ENCODE results near the gene LGR5. TPM values are rescaled to one million over a fixed set of nuclear protein-coding genes. Genes with fewer than 3 reads are reported as not detected.

The LGR5 gene, protein sequence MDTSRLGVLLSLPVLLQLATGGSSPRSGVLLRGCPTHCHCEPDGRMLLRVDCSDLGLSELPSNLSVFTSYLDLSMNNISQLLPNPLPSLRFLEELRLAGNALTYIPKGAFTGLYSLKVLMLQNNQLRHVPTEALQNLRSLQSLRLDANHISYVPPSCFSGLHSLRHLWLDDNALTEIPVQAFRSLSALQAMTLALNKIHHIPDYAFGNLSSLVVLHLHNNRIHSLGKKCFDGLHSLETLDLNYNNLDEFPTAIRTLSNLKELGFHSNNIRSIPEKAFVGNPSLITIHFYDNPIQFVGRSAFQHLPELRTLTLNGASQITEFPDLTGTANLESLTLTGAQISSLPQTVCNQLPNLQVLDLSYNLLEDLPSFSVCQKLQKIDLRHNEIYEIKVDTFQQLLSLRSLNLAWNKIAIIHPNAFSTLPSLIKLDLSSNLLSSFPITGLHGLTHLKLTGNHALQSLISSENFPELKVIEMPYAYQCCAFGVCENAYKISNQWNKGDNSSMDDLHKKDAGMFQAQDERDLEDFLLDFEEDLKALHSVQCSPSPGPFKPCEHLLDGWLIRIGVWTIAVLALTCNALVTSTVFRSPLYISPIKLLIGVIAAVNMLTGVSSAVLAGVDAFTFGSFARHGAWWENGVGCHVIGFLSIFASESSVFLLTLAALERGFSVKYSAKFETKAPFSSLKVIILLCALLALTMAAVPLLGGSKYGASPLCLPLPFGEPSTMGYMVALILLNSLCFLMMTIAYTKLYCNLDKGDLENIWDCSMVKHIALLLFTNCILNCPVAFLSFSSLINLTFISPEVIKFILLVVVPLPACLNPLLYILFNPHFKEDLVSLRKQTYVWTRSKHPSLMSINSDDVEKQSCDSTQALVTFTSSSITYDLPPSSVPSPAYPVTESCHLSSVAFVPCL
- not detected for total RNA-seq
- long read RNA-seq, result 0 reads

DNA sequence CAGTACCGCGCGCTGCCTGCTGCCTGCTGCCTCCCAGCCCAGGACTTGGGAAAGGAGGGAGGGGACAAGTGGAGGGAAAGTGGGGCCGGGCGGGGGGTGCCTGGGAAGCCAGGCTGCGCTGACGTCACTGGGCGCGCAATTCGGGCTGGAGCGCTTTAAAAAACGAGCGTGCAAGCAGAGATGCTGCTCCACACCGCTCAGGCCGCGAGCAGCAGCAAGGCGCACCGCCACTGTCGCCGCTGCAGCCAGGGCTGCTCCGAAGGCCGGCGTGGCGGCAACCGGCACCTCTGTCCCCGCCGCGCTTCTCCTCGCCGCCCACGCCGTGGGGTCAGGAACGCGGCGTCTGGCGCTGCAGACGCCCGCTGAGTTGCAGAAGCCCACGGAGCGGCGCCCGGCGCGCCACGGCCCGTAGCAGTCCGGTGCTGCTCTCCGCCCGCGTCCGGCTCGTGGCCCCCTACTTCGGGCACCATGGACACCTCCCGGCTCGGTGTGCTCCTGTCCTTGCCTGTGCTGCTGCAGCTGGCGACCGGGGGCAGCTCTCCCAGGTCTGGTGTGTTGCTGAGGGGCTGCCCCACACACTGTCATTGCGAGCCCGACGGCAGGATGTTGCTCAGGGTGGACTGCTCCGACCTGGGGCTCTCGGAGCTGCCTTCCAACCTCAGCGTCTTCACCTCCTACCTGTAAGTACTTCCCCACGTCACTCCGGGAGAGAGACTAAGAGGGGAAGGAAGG lies at the start of gene LGR5:
Gene LGR5 (plus strand): TSS at position 186 of the 732 bp plus-strand sequence. CDS start 283 bp downstream, at position 469.
- intact Hi-C loops (cut with micrococcal nuclease), result no loop called here
- ATAC-seq (peak; percentile 62), DNase-seq (peak; percentile 45)

DNA sequence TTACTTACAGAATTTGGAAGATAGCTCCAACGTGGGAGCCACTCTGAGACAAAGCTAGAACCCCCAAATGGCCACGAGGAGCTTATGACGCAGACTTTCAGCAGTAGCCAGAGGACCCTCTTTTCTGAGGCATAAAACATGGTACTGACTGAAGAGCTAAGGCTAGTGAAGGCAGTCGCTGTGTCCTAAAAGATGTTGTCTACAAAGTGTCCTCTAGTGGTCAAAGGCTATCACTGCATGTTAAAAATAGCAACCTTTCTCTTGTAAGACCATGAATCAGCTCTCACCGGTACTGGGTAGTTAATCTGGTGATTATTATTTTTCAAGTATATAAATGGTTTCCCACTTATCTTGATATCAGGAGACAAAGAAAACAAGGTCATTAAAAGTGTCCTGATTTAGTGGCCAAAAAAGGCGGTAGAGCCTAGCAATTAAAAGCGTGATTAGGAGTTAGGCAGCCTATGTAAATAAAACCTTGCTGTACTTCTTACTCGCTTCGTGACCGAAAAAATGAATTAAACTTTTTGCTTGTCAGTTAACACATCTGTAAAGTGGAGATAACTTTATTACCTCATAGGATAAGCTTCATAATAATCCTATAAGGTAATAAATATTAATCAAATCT lies 47.0 kb upstream of the LGR5 start:
- ATAC-seq, result peak; percentile 48
- intact Hi-C loops (cut with micrococcal nuclease), result no loop called here
- no peak for DNase-seq

DNA sequence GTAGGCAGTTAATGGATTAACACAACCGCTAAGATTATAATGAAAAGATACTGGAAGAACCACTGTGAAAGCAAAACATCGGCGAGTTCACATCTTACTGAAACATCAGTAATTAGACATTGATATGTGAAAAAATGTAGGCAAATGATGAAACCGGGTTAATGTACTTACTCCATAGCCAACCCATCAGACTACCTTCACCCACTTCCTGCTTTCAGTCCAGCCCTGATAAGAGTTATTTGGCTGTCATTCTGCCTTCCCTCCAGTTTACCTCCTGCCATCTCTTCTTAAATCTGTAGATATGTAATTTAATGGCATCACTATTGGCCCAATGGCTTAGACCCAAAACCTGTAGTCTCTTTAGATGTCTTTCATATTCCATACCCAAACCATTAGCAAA lies 46.0 kb upstream of the LGR5 start:
- intact Hi-C loops (cut with micrococcal nuclease), result no loop called here
- DNase-seq (no peak), ATAC-seq (no peak)

DNA sequence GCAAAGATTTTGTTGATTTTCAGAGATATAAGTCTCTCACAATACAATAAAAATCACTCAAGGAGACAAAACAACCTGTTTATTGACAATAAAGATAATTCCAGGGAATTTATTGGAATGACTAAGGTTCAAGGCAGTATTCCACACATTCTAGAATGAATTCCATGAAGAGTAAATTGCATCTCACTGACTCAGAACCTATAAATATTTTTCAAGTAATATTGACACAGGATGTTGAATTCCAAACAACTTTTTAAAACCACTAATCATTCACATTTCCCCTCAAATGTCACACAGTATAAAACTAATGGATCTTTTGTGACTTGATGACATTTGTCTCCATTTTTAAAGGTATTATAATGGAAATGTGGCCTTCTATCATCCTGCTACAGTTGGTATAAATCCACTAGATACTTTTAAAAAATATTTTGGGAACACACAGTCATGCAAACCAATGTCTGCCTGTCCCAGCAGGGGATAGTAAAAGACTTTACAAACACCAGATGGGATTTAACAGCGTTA lies 42.1 kb upstream of the LGR5 start:
- ATAC-seq (no peak), DNase-seq (no peak)
- intact Hi-C loops (cut with micrococcal nuclease), result no loop called here

DNA sequence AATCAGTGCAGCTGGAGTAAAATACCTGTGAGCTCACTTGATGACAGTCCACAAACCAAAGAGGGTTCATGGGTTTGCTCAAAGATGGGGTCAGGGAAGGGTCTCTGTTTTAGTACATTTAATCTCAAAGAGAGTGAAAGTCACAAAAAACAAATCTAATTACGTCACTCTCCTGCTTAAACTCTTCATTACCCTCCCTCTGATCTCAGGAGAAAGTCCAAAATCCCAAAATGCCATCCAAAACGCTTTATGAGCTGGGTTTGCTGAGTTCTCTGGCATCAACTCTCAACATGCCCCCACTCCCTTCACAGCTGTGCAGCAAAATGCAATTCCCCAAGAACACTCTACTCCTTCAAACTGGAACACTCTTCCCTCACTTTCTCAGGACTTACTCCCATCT lies 40.4 kb upstream of the LGR5 start:
- no peak for DNase-seq
- intact Hi-C loops (cut with micrococcal nuclease), result no loop called here
- no peak for ATAC-seq

DNA sequence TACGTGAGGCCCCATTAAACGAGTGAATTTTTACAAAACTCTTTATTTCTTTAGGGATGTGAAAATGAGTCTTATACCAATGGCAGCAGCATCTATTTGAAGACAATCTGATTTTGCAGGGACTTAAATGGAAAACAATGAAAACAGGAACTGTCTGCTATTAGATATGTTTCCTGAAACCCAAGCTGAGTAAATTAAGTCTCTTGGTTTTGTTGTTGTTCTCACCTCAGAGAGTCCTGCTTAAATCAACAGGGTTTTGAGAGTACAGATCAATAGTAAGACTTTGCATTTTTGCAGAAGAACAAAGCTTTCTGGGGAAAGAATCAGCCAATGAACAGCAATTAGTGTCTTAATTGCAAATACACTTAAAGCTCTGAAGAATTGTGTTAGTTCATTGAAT lies 39.1 kb upstream of the LGR5 start:
- ATAC-seq, result no peak
- DNase-seq, result no peak
- intact Hi-C loops (cut with micrococcal nuclease), result no loop called here

DNA sequence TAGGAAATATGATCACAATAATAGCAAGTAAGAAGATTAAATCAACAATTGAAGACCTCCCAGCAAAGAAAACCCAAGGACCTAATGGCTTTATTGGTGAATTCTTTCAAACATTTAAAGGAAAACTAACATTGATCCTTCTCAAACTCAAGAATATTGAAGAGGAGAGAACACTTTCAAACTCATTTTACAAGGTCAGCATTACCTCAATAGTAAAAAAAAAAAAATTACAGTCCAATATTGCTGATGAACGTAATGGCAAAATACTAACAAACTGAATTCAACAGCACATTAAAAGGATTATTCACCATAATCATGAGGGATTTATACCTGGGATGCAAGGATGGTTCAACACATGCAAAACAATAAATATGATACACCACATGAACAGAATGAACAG lies 33.7 kb upstream of the LGR5 start:
- ATAC-seq, result no peak
- no peak for DNase-seq
- intact Hi-C loops (cut with micrococcal nuclease), result no loop called here

DNA sequence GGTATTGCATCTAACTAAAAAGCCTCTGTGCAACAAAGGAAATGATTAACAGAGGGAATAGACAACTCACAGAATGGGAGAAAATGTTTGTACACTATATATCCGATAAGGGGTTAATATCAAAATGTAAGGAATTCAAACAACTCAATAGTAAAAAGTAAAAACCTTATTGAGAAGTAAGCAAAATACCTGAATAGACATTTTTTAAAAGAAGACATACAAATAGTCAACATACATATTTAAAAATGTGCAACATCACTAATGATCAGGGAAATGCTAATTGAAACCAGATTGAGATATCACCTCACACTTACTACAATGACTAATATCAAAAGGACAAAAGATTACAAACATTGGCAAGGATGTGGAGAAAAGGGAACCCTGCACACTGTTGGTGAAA lies 31.9 kb upstream of the LGR5 start:
- DNase-seq, result no peak
- no peak for ATAC-seq
- intact Hi-C loops (cut with micrococcal nuclease), result no loop called here

DNA sequence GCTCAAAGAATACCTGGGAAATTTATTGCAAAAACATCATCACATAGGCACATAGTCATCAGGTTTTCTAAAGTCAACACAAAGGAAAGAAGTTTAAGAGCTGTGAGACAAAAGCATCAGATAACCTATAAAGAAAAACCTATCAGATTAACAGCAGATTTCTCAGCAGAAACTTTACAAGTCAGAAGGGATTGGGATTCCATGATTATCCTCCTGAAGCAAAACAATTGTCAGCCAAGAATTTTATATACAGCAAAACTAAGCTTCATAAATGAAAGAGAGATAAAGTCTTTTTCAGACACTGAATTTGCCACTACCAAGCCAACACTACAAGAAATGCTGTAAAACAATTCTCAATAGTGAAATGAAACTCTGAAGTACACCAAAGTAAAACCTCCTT lies 28.8 kb upstream of the LGR5 start:
- ATAC-seq, result no peak
- intact Hi-C loops (cut with micrococcal nuclease), result no loop called here

DNA sequence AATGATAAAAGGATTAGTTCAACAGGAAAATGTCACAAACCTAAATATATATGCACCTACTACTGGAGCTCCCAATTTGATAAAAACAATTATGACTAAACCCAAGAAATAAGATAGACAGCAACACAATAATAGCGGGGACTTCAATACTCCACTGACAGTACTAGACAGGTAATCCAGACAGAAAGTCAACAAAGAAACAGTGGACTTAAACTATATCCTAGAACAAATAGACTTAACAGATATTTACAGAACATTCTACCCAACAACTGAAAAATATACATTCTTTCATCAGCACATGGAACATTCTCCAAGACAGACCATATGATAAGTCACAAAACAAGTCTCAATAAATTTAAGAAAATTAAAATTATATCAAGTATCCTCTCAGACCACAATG lies 28.0 kb upstream of the LGR5 start:
- ATAC-seq, result no peak
- intact Hi-C loops (cut with micrococcal nuclease), result no loop called here
- no peak for DNase-seq

More for the DNA sequence above, 28.8 kb upstream of the LGR5 start:
- no peak for DNase-seq

DNA sequence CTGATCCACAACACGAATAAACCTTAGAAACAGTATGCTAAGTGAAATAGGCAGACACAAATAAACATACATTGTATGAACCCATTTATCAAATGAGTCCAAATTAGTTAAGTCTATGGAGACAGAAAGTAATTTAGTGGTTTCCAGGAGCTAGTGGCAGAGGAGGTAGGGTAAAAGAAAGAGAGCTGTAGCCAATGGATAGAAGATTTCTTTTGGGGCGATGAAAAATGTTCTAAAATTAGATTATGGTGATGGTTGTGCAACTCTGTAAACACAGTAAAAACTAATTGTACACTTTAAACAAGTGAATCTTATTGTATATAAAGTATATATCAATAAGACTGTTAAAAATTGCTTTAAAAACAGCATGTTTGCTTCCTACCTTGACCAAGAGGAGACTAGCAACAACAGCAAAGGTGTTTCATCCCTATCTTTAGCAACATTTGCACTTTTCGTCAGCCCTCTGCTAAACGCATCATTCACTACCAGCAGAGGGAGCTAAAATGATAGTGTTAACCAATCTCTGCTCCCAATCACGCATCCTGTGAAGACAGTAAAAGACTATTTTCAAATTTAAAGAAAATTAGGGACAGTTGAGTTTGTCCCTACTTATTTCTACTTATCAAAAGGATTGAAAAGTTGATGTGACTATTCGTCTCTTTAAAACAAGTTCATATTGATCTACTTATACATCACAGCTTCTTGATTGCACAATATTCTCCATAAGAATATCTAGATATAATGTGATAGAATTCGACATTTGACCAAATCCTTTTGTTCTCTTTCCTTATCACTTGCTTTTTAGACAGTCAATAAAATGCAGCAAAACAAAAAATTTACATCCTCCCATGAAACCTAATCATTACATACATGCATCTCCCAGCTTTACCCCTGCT lies 24.0 kb upstream of the LGR5 start:
- intact Hi-C loops (cut with micrococcal nuclease), result loop anchor here (5.0 kb wide), 1 partner anchor 332 kb away; no protein-coding TSS in a partner anchor
- DNase-seq (no peak), ATAC-seq (peak; percentile 53)

DNA sequence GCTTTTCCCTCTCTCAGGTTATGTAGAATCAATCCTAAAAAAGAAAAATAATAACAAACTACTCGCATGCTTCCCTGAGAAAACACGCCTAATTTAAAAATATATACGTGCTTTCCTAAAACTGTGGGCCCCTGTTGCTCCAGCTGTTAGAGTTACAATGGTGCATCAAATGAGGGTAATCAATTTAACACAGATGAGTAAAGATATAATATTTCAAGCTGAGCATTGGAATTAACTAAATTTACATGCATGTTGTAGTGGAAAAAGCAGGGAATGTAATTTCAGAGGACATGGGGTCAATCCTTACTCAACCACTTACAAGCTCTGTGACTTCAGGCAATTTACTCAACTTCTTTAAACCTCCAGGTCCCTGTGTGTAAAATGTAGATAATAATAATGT lies 22.4 kb upstream of the LGR5 start:
- DNase-seq, result no peak
- intact Hi-C loops (cut with micrococcal nuclease), result loop anchor here (5.0 kb wide), 1 partner anchor 330 kb away; no protein-coding TSS in a partner anchor
- ATAC-seq, result no peak

DNA sequence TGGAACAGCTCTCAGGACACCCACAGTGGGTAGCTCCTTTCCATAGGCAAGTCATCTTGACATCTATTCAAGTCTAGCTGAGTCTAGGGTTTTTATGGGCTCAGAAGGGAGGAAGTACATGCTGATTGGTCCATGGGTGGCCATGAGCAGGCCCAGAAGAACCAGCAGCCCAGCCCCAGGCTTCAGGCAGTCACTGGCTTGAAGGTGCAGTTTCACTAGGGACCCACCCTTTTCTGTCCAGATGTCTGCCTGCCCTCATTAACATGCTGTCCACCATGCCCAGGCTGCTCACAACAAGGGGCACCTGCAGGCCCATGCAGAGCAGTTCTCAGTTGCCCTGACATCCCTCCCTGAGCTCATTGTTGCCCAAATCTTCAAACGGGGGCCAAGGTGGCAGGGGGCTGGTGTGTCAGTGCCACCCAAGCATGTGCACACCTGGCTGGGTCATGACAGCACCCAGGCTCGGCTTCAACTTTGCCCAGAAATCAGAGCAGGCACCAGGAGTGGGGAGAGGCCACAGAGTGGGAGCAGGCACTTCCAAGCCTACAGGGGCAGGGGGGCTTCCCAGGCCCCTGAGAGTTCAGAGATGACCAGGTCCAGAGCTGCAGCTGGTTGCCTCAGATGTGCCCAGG lies 18.7 kb upstream of the LGR5 start:
- DNase-seq, result no peak
- intact Hi-C loops (cut with micrococcal nuclease), result no loop called here
- no peak for ATAC-seq

DNA sequence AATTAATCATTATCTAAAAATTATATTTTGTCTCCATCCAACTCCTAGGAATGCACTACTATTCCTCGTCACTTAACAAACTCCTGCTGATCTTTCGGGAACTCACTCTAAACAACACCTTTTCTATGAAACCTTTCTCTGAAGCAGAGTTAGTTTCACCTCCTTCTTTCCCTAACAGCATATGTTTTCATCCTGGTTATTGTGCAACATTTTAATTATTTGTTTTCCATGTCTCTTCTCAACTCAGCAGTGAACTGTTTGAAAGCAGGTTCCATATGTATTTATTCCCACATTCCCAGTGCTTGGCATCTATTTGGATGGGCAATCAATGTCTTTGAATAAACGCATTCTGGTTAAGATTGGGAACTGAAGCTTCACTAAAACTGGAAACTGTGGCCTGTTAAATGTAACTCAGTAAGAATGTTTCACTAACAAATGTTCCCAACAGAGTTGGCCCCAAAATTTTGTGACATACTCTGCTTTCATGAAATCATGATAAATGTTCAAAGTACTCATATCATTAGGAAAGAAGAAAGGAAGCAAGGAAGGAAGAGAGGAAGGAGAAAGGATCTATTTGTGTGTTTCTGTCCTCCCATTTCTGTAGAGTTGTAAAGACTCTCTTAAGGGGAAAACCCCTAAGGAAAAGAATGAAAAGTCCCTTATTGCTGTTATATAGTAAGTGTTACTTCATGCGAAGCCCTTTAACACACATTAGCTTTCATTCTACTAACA lies 13.9 kb upstream of the LGR5 start:
- intact Hi-C loops (cut with micrococcal nuclease), result no loop called here
- DNase-seq (no peak), ATAC-seq (no peak)

DNA sequence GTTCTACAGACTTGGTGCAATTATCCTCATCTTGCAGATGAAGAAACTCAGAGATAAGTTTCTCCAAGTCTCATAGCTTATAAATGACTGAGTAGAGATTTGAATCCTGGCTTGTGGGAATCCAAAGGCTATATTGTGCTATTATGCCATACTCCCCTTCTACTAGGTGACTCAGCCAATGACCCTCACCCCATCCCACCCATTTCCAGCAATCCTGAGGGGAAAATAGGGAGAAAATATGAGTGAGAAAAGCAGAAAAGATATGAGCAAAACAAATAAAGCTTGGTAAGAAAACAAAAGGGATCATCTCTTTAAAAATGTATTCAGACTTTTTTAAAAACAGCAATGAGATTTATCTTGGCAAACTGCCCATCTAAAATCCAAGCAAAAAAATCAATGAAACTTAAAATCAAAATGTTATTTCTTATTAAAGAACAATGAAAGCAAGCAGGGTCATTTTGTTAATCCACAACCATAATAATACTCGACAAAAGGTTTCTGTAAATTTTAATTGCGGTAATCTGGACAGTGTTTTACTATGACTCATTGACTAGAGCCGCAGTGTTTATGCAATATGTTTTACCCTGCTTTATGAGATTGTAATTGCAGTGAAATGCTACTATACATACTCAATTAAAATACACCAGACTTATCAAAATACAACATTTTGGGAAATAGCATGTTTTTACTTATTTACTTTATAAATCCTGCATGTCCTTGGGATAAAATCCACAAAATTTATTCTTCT lies 13.1 kb upstream of the LGR5 start:
- intact Hi-C loops (cut with micrococcal nuclease), result no loop called here
- ATAC-seq (no peak), DNase-seq (no peak)

DNA sequence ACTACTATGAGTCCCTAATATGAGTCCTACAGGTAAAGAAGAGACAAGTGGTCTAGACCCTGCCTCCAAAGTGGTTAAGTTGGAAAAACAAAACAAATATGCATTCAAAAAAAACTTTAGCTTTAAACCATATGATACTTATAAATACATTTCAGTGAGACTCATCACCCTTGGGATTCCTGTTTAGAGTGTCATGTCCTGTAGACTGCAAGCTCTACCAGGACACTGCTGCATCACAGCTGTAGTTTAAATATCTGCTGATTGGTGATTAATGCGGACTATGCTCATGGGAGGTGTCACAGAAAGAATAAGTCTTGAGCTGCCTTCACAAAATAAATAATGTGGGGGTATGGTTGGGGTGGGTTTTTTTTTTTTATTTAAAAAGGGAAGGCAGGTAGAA lies 8.8 kb upstream of the LGR5 start:
- DNase-seq, result no peak
- intact Hi-C loops (cut with micrococcal nuclease), result no loop called here
- ATAC-seq, result no peak
